Ovary (tissue), 3 donors: Measurements from ENCODE around the gene MTMR12.

ENCODE experiments used
- CTCF ChIP-seq, 3 donors: fragments of 450-650 bp in 2 of 3; fragments of 200-600 bp in 1 of 3; IDR thresholded peaks; one replicate each; pipeline versions ENCODE4 v1.5.1 to v1.8.0; 2016 to 2022; ENCODE audit warnings: antibody characterized with exemption in 3 of 3, mild to moderate bottlenecking in 1 of 3
- EP300 ChIP-seq: sonication (generic); formaldehyde crosslinking; IDR thresholded peaks from one replicate; pipeline ENCODE4 v1.6.1; 2017; ENCODE audit warnings: antibody characterized with exemption
- POLR2A ChIP-seq: fragments of 450-650 bp; IDR thresholded peaks from one replicate; pipeline ENCODE4 v1.6.1; 2017; ENCODE audit warnings: antibody characterized with exemption, mild to moderate bottlenecking, moderate library complexity
- donor health status: DM: no; HTN: no; CAD: no.

- no peak for TF ChIP-seq CTCF (IDR thresholded peaks at IDR 0.05)
- TF ChIP-seq POLR2A: no peak
- TF ChIP-seq EP300: no peak
Observed at GRCh38 chr5:32275396-32275741, 37.4 kb downstream of the MTMR12 start.
